Activated B cell treated with CpG ODN at 0.5 μM for 24 hours (primary cell): Measurements from ENCODE around the gene NOL3. TPM values are rescaled to one million over a fixed set of nuclear protein-coding genes. Genes with fewer than 3 reads are reported as not detected.

ENCODE experiments used
- ATAC-seq: fragments of 200-7000 bp; cut with Tn5 transposase; one replicate; pipeline ENCODE4 v1.10.0; 2021; ENCODE audit warnings: low read depth, mild to moderate bottlenecking, moderate library complexity
- CTCF ChIA-PET: fragments of 350-600 bp; sonication (Branson Sonifier 250); formaldehyde crosslinking; loops from one replicate; lab custom pipeline; 2021; ENCODE audit warnings: antibody characterized with exemption; lab: Charles Lee
- POLR2A ChIA-PET: fragments of 350-600 bp; sonication (Branson Sonifier 250); formaldehyde crosslinking; loops from one replicate; lab custom pipeline; 2021; ENCODE audit warnings: antibody characterized with exemption; lab: Charles Lee
- DNase-seq: peaks from one replicate; pipeline ENCODE4 v3.0.0; 2022
- H3K27ac Mint-ChIP-seq: one replicate; pipeline ENCODE4 v1.8.0; 2020; ENCODE audit warnings: mixed read lengths
- H3K27me3 Mint-ChIP-seq: one replicate; pipeline ENCODE4 v1.8.0; 2021; ENCODE audit warnings: mixed read lengths
- H3K36me3 Mint-ChIP-seq: one replicate; pipeline ENCODE4 v1.8.0; 2021; ENCODE audit warnings: low read depth, mixed read lengths
- H3K4me1 Mint-ChIP-seq: one replicate; pipeline ENCODE4 v1.8.0; 2021; ENCODE audit warnings: mixed read lengths
- H3K4me3 Mint-ChIP-seq: one replicate; pipeline ENCODE4 v1.8.0; 2020; ENCODE audit warnings: mild to moderate bottlenecking, mixed read lengths
- H3K9me3 Mint-ChIP-seq: one replicate; pipeline ENCODE4 v1.8.0; 2020; ENCODE audit warnings: mixed read lengths
- intact Hi-C: fragments of 100-400 bp; cut with micrococcal nuclease; formaldehyde crosslinking; loops from one replicate; pipeline ENCODE4 v1.15.1; 2024
- total RNA-seq: library from RNA; stranded (reverse); gene quantifications from 2 replicates; pipeline ENCODE4 v1.2.3, GENCODE V29; 2022
- TF ChIP-seq, protein P1 (sequence below): fragments of 200-600 bp; IDR thresholded peaks from one replicate; pipeline ENCODE4 v1.8.0; 2022; ENCODE audit warnings: antibody characterized with exemption, mild to moderate bottlenecking

Gene NOL3
- total RNA-seq, 1 donor from 2014 or later: 0.64 TPM

DNA sequence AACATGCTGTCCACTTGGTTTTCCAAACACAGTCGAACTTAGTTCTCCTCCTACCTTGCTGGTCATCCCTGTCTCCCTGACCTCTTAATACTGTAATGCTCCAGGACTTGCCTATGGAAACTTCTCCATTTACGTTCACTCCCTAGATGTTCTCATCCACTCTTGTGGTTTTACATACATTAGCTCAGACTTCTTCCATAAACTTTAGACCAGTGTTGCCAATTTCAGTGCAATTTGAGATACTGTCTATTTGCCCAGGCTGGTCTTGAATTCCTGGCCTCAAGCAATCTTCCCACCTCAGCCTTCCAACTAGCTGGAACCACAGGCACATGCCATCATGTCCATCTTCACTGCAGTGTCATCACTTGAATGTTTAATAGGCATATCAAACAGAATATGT, 11.9 kb downstream of the NOL3 start:
- intact Hi-C loops: loop anchor here (2.0 kb wide), 1 partner anchor 45 kb away; the partner anchor contains the start of gene TMEM208
- ATAC-seq: no peak
- Mint-ChIP-seq H3K27me3 (peaks cover 18% of the 10 kb centered on the region), H3K9me3 (no peaks in the 10 kb centered on the region), H3K4me3 (no peak overlapping the region), H3K36me3 (no peaks in the 10 kb centered on the region), H3K4me1 (peaks cover 18% of the 10 kb centered on the region), H3K27ac (no peak overlapping the region)
- DNase-seq: no peak
- ChIA-PET CTCF (no interaction called here), POLR2A (interaction anchor here (0.7 to 1.8 kb wide), 2 partner anchors 17 to 19 kb away, joined by 5 to 7 read pairs; no protein-coding TSS in a partner anchor)
- TF ChIP-seq, protein P1, sequence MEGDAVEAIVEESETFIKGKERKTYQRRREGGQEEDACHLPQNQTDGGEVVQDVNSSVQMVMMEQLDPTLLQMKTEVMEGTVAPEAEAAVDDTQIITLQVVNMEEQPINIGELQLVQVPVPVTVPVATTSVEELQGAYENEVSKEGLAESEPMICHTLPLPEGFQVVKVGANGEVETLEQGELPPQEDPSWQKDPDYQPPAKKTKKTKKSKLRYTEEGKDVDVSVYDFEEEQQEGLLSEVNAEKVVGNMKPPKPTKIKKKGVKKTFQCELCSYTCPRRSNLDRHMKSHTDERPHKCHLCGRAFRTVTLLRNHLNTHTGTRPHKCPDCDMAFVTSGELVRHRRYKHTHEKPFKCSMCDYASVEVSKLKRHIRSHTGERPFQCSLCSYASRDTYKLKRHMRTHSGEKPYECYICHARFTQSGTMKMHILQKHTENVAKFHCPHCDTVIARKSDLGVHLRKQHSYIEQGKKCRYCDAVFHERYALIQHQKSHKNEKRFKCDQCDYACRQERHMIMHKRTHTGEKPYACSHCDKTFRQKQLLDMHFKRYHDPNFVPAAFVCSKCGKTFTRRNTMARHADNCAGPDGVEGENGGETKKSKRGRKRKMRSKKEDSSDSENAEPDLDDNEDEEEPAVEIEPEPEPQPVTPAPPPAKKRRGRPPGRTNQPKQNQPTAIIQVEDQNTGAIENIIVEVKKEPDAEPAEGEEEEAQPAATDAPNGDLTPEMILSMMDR: no peak

DNA sequence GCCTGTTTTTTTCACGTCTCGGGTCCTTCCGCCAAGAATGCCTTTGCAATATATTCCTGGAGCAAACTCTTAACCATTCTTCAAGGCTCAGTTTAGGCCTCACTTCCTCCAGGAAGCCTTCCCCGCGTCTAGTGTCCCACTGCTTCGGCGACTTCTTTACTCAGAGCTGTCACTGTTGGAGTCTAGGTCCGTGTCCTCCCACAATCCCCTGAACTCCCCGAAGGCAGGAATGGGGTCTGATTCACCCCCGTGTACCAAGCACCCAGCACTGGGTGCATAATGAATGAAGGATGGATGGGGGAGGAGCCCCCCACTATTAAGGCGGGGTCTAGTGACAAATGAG, 12.9 kb downstream of the NOL3 start:
- no peak overlapping the region for H3K27ac Mint-ChIP-seq
- H3K36me3 Mint-ChIP-seq: no peaks in the 10 kb centered on the region
- ChIA-PET CTCF (interaction anchor here (1.3 kb wide), 1 partner anchor 15 kb away, joined by 3 read pairs; no protein-coding TSS in a partner anchor), POLR2A (interaction anchor here (0.6 to 1.8 kb wide), 6 partner anchors 20 to 155 kb away, joined by 3 to 19 read pairs (median 4); no protein-coding TSS in a partner anchor)
- ATAC-seq (no peak), DNase-seq (no peak)
- no peak overlapping the region for H3K4me3 Mint-ChIP-seq
- peaks cover 14% of the 10 kb centered on the region for H3K4me1 Mint-ChIP-seq
- no peaks in the 10 kb centered on the region for H3K9me3 Mint-ChIP-seq
- intact Hi-C loops: loop anchor here (1.0 to 2.0 kb wide), 5 partner anchors 9 to 154 kb away; partner anchors contain the start of genes CBFB, E2F4, FHOD1 and TMEM208
- peaks cover 14% of the 10 kb centered on the region for H3K27me3 Mint-ChIP-seq
- TF ChIP-seq, protein P1: no peak

DNA sequence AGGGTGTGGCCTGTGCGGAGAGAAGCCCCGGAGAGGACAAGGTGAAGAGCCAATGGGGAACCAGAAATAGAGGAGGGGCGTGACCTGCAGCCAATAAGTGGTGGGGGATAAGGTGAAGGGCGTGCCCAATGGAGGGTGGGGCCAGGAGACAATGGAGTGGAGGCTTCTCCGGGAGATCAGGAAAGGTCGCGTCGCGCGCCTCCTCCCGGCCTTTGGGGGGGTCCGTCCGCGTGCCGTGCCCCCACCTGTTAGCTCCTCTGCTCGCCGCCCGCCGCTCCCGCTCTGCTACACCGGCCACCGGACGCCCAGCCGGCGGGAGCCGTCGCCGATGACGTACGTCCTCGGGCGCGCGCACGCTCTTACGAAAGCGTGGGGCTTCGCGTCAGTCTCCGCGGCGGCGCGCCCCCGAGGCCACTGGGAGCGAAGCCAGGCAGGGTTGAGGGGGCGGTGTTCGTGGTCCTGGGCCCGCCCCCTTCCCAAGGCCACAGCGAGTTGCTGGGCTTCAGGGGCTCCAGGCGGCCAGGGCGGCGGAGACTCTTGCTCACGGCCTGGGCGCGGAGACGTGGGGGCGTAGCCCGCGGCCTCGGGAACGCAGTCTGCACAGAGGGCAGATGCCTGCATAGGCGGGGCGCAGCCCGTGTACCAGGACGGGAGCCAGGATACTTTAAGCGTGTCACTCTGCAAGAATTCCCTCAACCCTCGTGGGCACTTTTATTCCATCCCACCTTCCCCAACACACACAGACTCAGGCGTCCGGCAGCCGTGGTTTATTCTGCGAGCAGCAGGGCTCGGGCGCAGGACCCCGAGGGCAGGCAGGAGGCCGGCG, 13.5 kb downstream of the NOL3 start, which contains the start of gene MATCAP1:
Gene MATCAP1, minus strand, starts transcription at position 337 of the 826 bp plus-strand sequence. CDS start 3,353 bp downstream, outside the sequence.
- peak within 1 kb of the TSS; percentile 85 for H3K4me3 Mint-ChIP-seq
- H3K27me3 Mint-ChIP-seq: peaks cover 11% of the 10 kb centered on the region
- ChIA-PET POLR2A (interaction anchor here (0.6 to 1.8 kb wide), 7 partner anchors 8 to 156 kb away, joined by 3 to 19 read pairs (median 4); partner anchors contain the start of gene E2F4), CTCF (interaction anchor here (1.3 to 2.1 kb wide), 5 partner anchors 14 to 206 kb away, joined by 3 to 15 read pairs (median 10); partner anchors contain the start of genes FBXL8 and TRADD)
- H3K27ac Mint-ChIP-seq: no peak within 1 kb of the TSS
- peak; percentile 96 for ATAC-seq
- intact Hi-C loops: loop anchor here (1.0 to 2.0 kb wide), 5 partner anchors 8 to 155 kb away; partner anchors contain the start of genes CBFB, E2F4, FHOD1 and TMEM208
- H3K36me3 Mint-ChIP-seq: no peaks in the 10 kb centered on the region
- peak; percentile 94 for DNase-seq
- no peaks in the 10 kb centered on the region for H3K9me3 Mint-ChIP-seq
- H3K4me1 Mint-ChIP-seq: peaks cover 14% of the 10 kb centered on the region
- TF ChIP-seq, protein P1: no peak

DNA sequence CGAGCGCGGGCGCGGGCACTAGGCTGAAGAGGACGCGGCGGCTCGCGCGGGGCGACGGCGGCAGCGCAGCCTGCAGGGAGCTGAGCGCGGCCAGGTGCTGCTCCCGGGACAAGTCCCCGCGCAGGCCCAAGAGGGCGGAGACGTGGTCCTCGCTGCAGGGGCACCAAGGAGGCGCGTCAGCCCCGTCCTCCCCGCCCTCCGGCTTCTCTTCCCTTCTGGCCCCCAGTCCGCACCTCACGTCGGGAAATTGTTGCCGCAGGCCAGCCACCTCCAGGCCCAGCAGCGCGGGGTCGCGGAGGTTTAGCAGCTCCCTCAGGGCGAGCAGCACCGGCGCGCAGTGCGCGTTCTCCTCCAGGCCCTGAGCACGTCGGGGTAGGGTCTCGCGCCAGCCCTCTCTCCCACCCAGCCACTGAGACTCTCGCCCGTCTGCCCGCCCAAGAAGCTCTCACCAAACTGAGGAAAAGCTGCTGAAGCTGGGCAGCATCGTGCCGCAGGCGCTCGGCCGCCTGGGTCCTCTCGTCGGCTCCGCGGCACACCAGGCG, 14.2 kb downstream of the NOL3 start:
- POLR2A ChIA-PET: interaction anchor here (1.0 to 1.3 kb wide), 4 partner anchors 8 to 167 kb away, joined by 4 to 6 read pairs (median 4); partner anchors contain the start of genes E2F4, FBXL8, TMEM208 and TRADD
- Mint-ChIP-seq H3K27me3 (peaks cover 8% of the 10 kb centered on the region), H3K4me1 (peaks cover 14% of the 10 kb centered on the region), H3K9me3 (no peaks in the 10 kb centered on the region), H3K27ac (no peak overlapping the region), H3K4me3 (peak overlapping the region; percentile 85), H3K36me3 (no peaks in the 10 kb centered on the region)
- no peak for DNase-seq
- no peak for ATAC-seq
- intact Hi-C loops: no loop called here
- CTCF ChIA-PET: interaction anchor here (0.7 to 2.1 kb wide), 9 partner anchors 8 to 230 kb away, joined by 3 to 15 read pairs (median 10); partner anchors contain the start of genes FBXL8 and TRADD
- TF ChIP-seq, protein P1: no peak
